Mucosa of descending colon (tissue), 3 donors: Measurements from ENCODE around the gene TMPRSS2. TPM values are rescaled to one million over a fixed set of nuclear protein-coding genes. Genes with fewer than 3 reads are reported as not detected.

ENCODE experiments used
- ATAC-seq: fragments of 200-7000 bp; cut with Tn5 transposase; one replicate; pipeline ENCODE4 v1.9.1; 2020; ENCODE audit warnings: mild to moderate bottlenecking, moderate library complexity
- DNase-seq, 3 donors: peaks; one replicate each; pipeline ENCODE4 v3.0.0-alpha.2; 2020
- H3K36me3 ChIP-seq: fragments of 200-600 bp; one replicate; pipeline ENCODE4 v1.8.0; 2021; ENCODE audit warnings: low read depth, mild to moderate bottlenecking
- H3K4me1 ChIP-seq: fragments of 200-600 bp; one replicate; pipeline ENCODE4 v1.8.0; 2021; ENCODE audit warnings: low read depth, mild to moderate bottlenecking
- H3K4me3 ChIP-seq: fragments of 200-600 bp; one replicate; pipeline ENCODE4 v1.8.0; 2021; ENCODE audit warnings: mild to moderate bottlenecking
- H3K9me3 ChIP-seq: fragments of 200-600 bp; one replicate; pipeline ENCODE4 v1.8.0; 2021; ENCODE audit warnings: mild to moderate bottlenecking
- CTCF ChIP-seq: fragments of 200-600 bp; IDR thresholded peaks from one replicate; pipeline ENCODE4 v1.8.0; 2022; ENCODE audit warnings: antibody characterized with exemption, mild to moderate bottlenecking
- intact Hi-C, 2 donors: fragments of 100-400 bp; cut with DNase I in 1 of 2; cut with micrococcal nuclease in 1 of 2; formaldehyde crosslinking; loops; one replicate each; pipeline versions ENCODE4 v1.11.0 to v1.11.1; 2022; cut with DNase I, micrococcal nuclease
- total RNA-seq, 3 donors: library from RNA; stranded (reverse); fragmentation: NEBNext Ultra II Directional in 2 of 3; extraction: Animal tissue kit (Norgen Biotek cat#: 25700) in 2 of 3; gene quantifications; one replicate each; pipeline versions ENCODE4 v1.2.1 to v1.2.4, GENCODE V29; 2021 to 2023
- donor health status: DM: no; HTN: no; CAD: no; lungs with moderate emphysema.
- donor health status: DM: no; HTN: no; CAD: no.
- donor health status: DM: no; HTN: yes; CAD: no.

TMPRSS2 gene
- total RNA-seq, 3 donors from 2014 or later: 283 to 624 (median 566) TPM

DNA sequence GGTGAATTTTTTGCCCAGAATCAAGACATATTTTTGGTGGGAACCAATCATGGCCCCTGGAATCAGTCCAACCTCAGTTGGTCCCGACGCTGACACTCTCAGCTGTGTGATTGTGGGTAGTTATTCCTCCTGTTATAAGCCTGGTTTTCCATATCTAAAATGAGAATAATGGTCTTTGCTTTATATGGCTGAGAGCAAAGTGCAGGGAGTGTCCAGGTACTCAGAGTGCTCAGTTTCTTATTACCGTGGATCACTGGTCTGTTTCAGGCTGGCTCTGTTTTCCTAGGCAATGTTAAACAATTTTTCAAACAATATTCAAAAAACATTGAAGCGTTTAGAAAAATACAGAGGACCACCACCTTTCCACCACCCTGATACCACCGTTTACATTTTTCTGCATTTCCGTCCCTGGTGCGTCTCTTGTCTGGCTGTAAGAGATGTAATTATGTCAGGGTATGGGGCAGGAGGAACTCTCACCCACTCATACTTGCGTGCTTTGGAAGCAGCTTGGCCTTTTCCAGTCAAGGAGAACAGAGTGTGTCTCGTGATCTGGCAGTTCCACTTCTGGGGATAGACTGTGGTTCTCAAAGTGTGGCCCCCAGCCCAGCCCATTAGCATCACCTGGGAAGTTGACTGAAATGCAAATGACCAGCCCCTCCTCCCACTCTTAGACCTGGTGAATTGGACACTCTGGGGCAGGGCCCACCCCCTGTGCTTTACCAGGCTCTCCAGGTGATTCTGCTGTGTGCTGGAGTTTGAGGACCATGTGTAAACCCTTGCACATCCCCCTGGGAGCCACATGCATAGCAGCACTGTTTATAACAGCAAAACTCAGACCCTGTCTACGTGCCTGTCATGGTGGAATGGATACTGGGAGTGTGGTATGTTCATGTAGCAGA, 75.1 kb downstream of the TMPRSS2 start:
- ATAC-seq: peak; percentile 91

GRCh38 chr21:41431788-41432548, 76.0 kb downstream of the TMPRSS2 start:
- intact Hi-C loops: no loop called here
- no peaks in the 10 kb centered on the region for H3K36me3 ChIP-seq

More for the DNA sequence above, 75.1 kb downstream of the TMPRSS2 start:
- Histone ChIP-seq H3K4me3 (no peak overlapping the region), H3K4me1 (peaks cover 20% of the 10 kb centered on the region), H3K36me3 (no peaks in the 10 kb centered on the region), H3K9me3 (no peaks in the 10 kb centered on the region)
- no peak for TF ChIP-seq CTCF
- intact Hi-C loops: no loop called here
- DNase-seq: peak in 1 of 3 donors; percentile 77

GRCh38 chr21:41429925-41430491, 78.0 kb downstream of the TMPRSS2 start:
- intact Hi-C loops: no loop called here
- TF ChIP-seq CTCF: no peak
- Histone ChIP-seq H3K4me3 (no peak overlapping the region), H3K4me1 (peaks cover 26% of the 10 kb centered on the region), H3K9me3 (no peaks in the 10 kb centered on the region), H3K36me3 (no peaks in the 10 kb centered on the region)
- ATAC-seq (no peak), DNase-seq (no peak)

More at GRCh38 chr21:41431788-41432548, 76.0 kb downstream of the TMPRSS2 start:
- no peak overlapping the region for H3K4me3 ChIP-seq
- no peak for TF ChIP-seq CTCF
- peaks cover 20% of the 10 kb centered on the region for H3K4me1 ChIP-seq
- peak in 1 of 3 donors; percentile 35 for DNase-seq
- peak; percentile 81 for ATAC-seq
- no peaks in the 10 kb centered on the region for H3K9me3 ChIP-seq

- Histone ChIP-seq H3K36me3 (no peaks in the 10 kb centered on the region), H3K4me1 (peaks cover 26% of the 10 kb centered on the region), H3K9me3 (no peaks in the 10 kb centered on the region), H3K4me3 (no peak overlapping the region)
- DNase-seq (no peak), ATAC-seq (no peak)
- TF ChIP-seq CTCF: no peak
- intact Hi-C loops: no loop called here
Observed at GRCh38 chr21:41429305-41429704, 78.7 kb downstream of the TMPRSS2 start.

DNA sequence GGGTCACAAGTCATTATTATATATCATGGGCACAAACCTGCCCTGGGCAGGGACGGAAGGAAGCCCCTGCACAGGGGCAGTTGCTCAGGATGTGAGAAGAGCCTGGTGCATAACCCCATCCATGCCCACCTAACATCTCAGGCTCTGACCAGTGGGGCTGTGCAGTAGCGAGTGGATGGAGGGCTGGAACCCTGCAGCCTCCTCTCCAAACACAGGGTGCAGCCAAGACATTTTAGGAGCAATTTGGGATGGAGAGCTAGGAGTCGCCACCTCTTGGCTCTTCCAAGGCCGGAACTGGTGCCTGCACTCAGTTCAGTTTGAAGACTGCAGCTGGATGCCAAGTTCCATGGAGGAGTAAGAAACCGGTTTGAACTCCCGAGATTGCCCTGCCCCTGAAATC, 79.1 kb downstream of the TMPRSS2 start:
- Histone ChIP-seq H3K4me3 (no peak overlapping the region), H3K36me3 (no peaks in the 10 kb centered on the region), H3K4me1 (peaks cover 23% of the 10 kb centered on the region), H3K9me3 (no peaks in the 10 kb centered on the region)
- ATAC-seq (no peak), DNase-seq (no peak)
- no peak for TF ChIP-seq CTCF
- intact Hi-C loops: no loop called here
